Endothelial cell of umbilical vein (primary cell): ENCODE results near the gene DCAF7. TPM values are rescaled to one million over a fixed set of nuclear protein-coding genes. Genes with fewer than 3 reads are reported as not detected.

Experiments
- BruUV-seq: library from RNA; stranded (reverse); fragments of 400-500 nt; replicated peaks from 2 replicates; lab custom pipeline; 2021; lab: Mats Ljungman, UMichigan
- CTCF ChIA-PET: fragments of 300-600, 350-600 bp; sonication (Branson Sonifier 250); formaldehyde crosslinking; loops from one replicate; lab custom pipeline; 2021; ENCODE audit warnings: antibody characterized with exemption, inconsistent platforms; lab: Charles Lee
- POLR2A ChIA-PET: fragments of 300-600, 350-600 bp; sonication (Branson Sonifier 250); formaldehyde crosslinking; loops from one replicate; lab custom pipeline; 2021; ENCODE audit warnings: antibody characterized with exemption, inconsistent platforms; lab: Charles Lee
- DNase-seq: peaks from one replicate; pipeline ENCODE4 v3.0.0-alpha.2; 2011; ENCODE audit warnings: low read depth, low spot score
- FAIRE-seq: peaks from 2 replicates; lab custom pipeline; 2011; peaks lifted over from hg19 to GRCh38; lab: Jason Lieb, UNC
- H2AFZ ChIP-seq: 2 replicates; pipeline ENCODE4 v1.6.0; 2012; ENCODE audit warnings: low read depth, low read length, control low read depth, inconsistent platforms
- H3K27ac ChIP-seq: 2 replicates; pipeline ENCODE4 v1.5.1; 2011; ENCODE audit warnings: low read depth, mild to moderate bottlenecking, control low read depth, low read length, moderate library complexity; ENCODE audit not compliant: insufficient read depth
- H3K27me3 ChIP-seq, 2 experiments: 2 replicates each; pipeline versions ENCODE4 v1.6.0 to v1.6.1; 2011; ENCODE audit warnings: low read length in 2 of 2, mixed read lengths in 1 of 2; ENCODE audit not compliant: control insufficient read depth in 2 of 2, insufficient read depth in 2 of 2
- H3K36me3 ChIP-seq, 2 experiments: 2 replicates in 1 of 2; 3 replicates in 1 of 2; pipeline ENCODE4 v1.5.1; 2011; ENCODE audit warnings: low read length in 2 of 2, mild to moderate bottlenecking in 1 of 2, moderate library complexity in 1 of 2; ENCODE audit not compliant: control insufficient read depth in 2 of 2, insufficient read depth in 2 of 2; ENCODE audit errors: extremely low read depth in 1 of 2
- H3K4me1 ChIP-seq: 3 replicates; pipeline ENCODE4 v1.5.1; 2011; ENCODE audit warnings: mild to moderate bottlenecking, low read length; ENCODE audit not compliant: control insufficient read depth, insufficient read depth; ENCODE audit errors: extremely low read depth
- H3K4me2 ChIP-seq: 2 replicates; pipeline ENCODE4 v1.6.1; 2011; ENCODE audit warnings: low read length, control low read depth, mixed read lengths; ENCODE audit not compliant: insufficient read depth
- H3K4me3 ChIP-seq, 3 experiments: fragments of 200-600 bp in 1 of 3; sonication (generic), shearing (Covaris generic) in 1 of 3; replicated peaks in 1 of 3; 2 replicates each; pipeline ENCODE4 v1.5.1; 2011 to 2016; ENCODE audit warnings: control low read depth in 3 of 3, low read length in 3 of 3, mild to moderate bottlenecking in 2 of 3, inconsistent platforms in 1 of 3, low read depth in 1 of 3, moderate library complexity in 1 of 3; ENCODE audit not compliant: insufficient read depth in 1 of 3
- H3K79me2 ChIP-seq: 2 replicates; pipeline ENCODE4 v1.6.0; 2012; ENCODE audit warnings: low read length, inconsistent platforms; ENCODE audit not compliant: control insufficient read depth, insufficient read depth
- H3K9ac ChIP-seq: replicated peaks from 2 replicates; pipeline ENCODE3; 2011; ENCODE audit warnings: low read length, control low read depth; ENCODE audit not compliant: insufficient read depth; ENCODE audit errors: extremely low read depth
- H3K9me1 ChIP-seq: replicated peaks from 3 replicates; pipeline ENCODE4 v1.6.0; 2011; ENCODE audit warnings: mild to moderate bottlenecking, low read length; ENCODE audit not compliant: control insufficient read depth, insufficient read depth; ENCODE audit errors: extremely low read depth
- H3K9me3 ChIP-seq: replicated peaks from 2 replicates; pipeline ENCODE4 v1.5.1; 2012; ENCODE audit warnings: low read length, inconsistent platforms; ENCODE audit not compliant: control insufficient read depth, insufficient read depth
- H4K20me1 ChIP-seq: replicated peaks from 2 replicates; pipeline ENCODE3; 2011; ENCODE audit warnings: mild to moderate bottlenecking, low read length; ENCODE audit not compliant: control insufficient read depth, insufficient read depth; ENCODE audit errors: extremely low read depth
- EZH2 ChIP-seq: IDR thresholded peaks from 2 replicates; pipeline ENCODE4 v1.6.1; 2012; ENCODE audit warnings: borderline replicate concordance, low read depth, mild to moderate bottlenecking, moderate library complexity, low read length, inconsistent platforms; ENCODE audit not compliant: severe bottlenecking
- FOS ChIP-seq: IDR thresholded peaks from 2 replicates; pipeline ENCODE4 v1.6.1; 2011; ENCODE audit warnings: mild to moderate bottlenecking, low read length, moderate library complexity, borderline replicate concordance; ENCODE audit not compliant: insufficient read depth
- GATA2 ChIP-seq: IDR thresholded peaks from 2 replicates; pipeline ENCODE4 v1.7.0; 2011; ENCODE audit warnings: low read depth, mild to moderate bottlenecking, moderate library complexity, mixed read lengths, low read length; ENCODE audit not compliant: insufficient read length, insufficient read depth
- JUN ChIP-seq: IDR thresholded peaks from 2 replicates; pipeline ENCODE4 v1.6.1; 2011; ENCODE audit warnings: borderline replicate concordance, low read depth; ENCODE audit not compliant: insufficient read length, insufficient read depth
- MYC ChIP-seq: IDR thresholded peaks from one replicate; pipeline ENCODE4 v1.6.1; 2011; ENCODE audit warnings: mild to moderate bottlenecking, low read depth, low read length
- POLR2A ChIP-seq: IDR thresholded peaks from 2 replicates; pipeline ENCODE4 v1.6.1; 2012; ENCODE audit warnings: low read depth, mild to moderate bottlenecking, control low read depth, low read length
- POLR2AphosphoS5 ChIP-seq: IDR thresholded peaks from 2 replicates; pipeline ENCODE4 v1.6.1; 2012; ENCODE audit warnings: low read depth, mild to moderate bottlenecking, control low read depth, low read length, moderate library complexity; ENCODE audit not compliant: insufficient read depth
- dilution Hi-C: fragments of 300-500 bp; cut with MboI; formaldehyde crosslinking; loops from one replicate; pipeline ENCODE4 v1.15.0; 2019; ENCODE audit warnings: low sequenced_read_pairs; ENCODE audit not compliant: extremely low pct_ligation_motif_present
- intact Hi-C: fragments of 100-400 bp; cut with micrococcal nuclease; formaldehyde crosslinking; loops from one replicate; pipeline ENCODE4 v1.10.0; 2022
- polyA plus RNA-seq, 4 experiments: library from polyadenylated mRNA; depleted of rRNA in 3 of 4; stranded (reverse) in 3 of 4; unstranded in 1 of 4; fragments of >200 nt; gene quantifications; 2 replicates each; pipeline versions ENCODE4 v1.2.1 to v1.2.3, GENCODE V29; 2011 to 2012; ENCODE audit warnings: missing spikeins in 1 of 4
- total RNA-seq: library from RNA; stranded (reverse); gene quantifications from 2 replicates; pipeline ENCODE4 v1.2.3, GENCODE V29; 2021
- TF ChIP-seq, protein P1 (sequence below), 2 donors: IDR thresholded peaks; 1 replicate in 1 of 2; 2 replicates in 1 of 2; pipeline ENCODE4 v1.5.1; 2011; ENCODE audit warnings: low read length in 2 of 2, mild to moderate bottlenecking in 2 of 2, moderate library complexity in 2 of 2, control low read depth in 1 of 2, inconsistent platforms in 1 of 2, low read depth in 1 of 2; ENCODE audit not compliant: insufficient read depth in 1 of 2; ENCODE audit errors: extremely low read depth in 1 of 2
- TF ChIP-seq, protein P2 (sequence below): IDR thresholded peaks from 2 replicates; pipeline ENCODE4 v1.6.1; 2011; ENCODE audit not compliant: insufficient read depth, insufficient read length

DCAF7 gene
- total and polyA plus RNA-seq, 2 donors (not counting 3 experiments of a cell fraction or from before 2014, with no cell fraction given) = 82.8 to 100 TPM

DNA sequence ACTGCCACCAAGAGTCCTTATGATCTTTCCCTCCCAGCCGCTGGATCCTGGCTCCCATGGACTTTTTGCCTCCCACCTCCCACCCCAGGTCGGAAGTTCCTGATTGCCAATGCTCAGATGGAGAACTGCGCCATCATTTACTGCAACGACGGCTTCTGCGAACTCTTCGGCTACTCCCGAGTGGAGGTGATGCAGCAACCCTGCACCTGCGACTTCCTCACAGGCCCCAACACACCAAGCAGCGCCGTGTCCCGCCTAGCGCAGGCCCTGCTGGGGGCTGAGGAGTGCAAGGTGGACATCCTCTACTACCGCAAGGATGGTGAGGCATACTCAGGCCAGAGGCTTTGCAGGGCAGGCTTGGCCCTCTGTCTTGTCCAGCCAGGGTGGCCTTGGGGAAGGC is 26.2 kb upstream of the DCAF7 start:
- ChIA-PET POLR2A (no interaction called here), CTCF (no interaction called here)
- Histone ChIP-seq H3K9me3 (no peaks in the 10 kb centered on the region), H3K4me3 (no peak overlapping the region), H3K36me3 (no peaks in the 10 kb centered on the region), H3K4me1 (peaks cover 4% of the 10 kb centered on the region), H4K20me1 (no peaks in the 10 kb centered on the region), H3K27me3 (peaks cover 3 to 10% of the 10 kb centered on the region in 2 experiments), H2AFZ (no peak overlapping the region), H3K9ac (no peak overlapping the region), H3K4me2 (no peak overlapping the region), H3K9me1 (no peaks in the 10 kb centered on the region), H3K27ac (no peak overlapping the region), H3K79me2 (no peaks in the 10 kb centered on the region)
- intact Hi-C loops = no loop called here
- no TSS peak for BruUV-seq
- FAIRE-seq (no peak), DNase-seq (no peak)
- dilution Hi-C loops = no loop called here
- TF ChIP-seq EZH2 (no peak), POLR2A (no peak), MYC (no peak), FOS (no peak), GATA2 (no peak), JUN (no peak), POLR2AphosphoS5 (no peak)
- TF ChIP-seq, protein P1, sequence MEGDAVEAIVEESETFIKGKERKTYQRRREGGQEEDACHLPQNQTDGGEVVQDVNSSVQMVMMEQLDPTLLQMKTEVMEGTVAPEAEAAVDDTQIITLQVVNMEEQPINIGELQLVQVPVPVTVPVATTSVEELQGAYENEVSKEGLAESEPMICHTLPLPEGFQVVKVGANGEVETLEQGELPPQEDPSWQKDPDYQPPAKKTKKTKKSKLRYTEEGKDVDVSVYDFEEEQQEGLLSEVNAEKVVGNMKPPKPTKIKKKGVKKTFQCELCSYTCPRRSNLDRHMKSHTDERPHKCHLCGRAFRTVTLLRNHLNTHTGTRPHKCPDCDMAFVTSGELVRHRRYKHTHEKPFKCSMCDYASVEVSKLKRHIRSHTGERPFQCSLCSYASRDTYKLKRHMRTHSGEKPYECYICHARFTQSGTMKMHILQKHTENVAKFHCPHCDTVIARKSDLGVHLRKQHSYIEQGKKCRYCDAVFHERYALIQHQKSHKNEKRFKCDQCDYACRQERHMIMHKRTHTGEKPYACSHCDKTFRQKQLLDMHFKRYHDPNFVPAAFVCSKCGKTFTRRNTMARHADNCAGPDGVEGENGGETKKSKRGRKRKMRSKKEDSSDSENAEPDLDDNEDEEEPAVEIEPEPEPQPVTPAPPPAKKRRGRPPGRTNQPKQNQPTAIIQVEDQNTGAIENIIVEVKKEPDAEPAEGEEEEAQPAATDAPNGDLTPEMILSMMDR (IDR thresholded peaks at IDR 0.05; ENCODE audit: extremely low read depth in 1 of 2, insufficient read depth in 1 of 2, low read depth in 1 of 2, low read length in 2 of 2) = no peak
- TF ChIP-seq, protein P2, sequence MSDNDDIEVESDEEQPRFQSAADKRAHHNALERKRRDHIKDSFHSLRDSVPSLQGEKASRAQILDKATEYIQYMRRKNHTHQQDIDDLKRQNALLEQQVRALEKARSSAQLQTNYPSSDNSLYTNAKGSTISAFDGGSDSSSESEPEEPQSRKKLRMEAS = no peak
